NCI-H510A treated with DMSO at 0.1 percent for 48 hours (cell line): ENCODE data around the gene GUCY1A2.

Experiments
- DNase-seq: peaks from one replicate; lab custom pipeline; 2025; lab: John Stamatoyannopoulos, UW

The GUCY1A2 gene

DNA sequence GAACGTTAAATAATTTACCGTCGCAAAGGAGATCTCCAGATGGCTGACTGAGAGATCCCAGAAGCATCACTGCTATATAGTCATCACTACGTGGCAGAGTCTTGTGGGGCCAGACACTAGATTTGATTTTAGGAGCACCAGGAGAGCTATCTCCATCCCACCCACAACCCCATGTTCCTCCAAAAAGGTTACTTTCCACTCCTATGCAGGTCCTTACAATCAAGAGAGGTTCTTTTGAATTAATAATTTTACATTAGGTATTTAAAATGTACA lies 19.4 kb downstream of the GUCY1A2 start:
- DNase-seq, result no peak

DNA sequence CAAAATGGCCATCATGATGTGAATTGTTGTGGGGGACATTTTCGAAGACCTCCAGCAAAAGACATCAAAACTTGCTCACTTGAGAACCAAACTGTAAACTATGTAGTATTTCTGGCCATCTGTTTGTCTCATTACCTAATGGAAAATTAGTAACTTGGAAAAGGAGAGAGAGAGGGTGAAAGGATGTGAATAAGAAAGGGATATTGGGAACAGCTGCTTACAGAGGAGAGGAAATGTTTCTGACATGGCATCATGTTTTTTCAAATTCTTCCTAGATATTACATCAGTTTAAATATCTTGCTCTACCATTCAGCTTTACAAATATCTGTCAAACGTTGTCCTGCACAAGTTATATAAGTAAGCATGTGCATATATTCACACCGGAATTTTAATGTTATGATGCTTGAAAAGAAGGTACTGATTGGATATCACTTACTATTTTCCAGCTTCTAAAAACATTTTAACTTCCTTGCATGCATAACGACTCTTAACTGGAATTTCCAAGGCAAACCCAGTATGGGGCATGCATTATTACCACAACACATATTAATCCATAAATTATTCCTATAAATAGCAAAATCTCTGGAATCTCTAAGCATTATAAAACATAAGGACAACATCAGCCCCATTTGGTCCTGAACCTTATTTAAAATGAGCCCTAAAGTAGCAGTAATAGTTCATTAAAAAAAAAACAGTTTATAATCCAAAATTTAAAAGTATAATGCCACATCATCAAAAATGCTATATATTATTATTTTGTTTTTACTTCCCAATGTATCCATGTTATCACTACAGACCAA lies 20.0 kb downstream of the GUCY1A2 start:
- no peak for DNase-seq

DNA sequence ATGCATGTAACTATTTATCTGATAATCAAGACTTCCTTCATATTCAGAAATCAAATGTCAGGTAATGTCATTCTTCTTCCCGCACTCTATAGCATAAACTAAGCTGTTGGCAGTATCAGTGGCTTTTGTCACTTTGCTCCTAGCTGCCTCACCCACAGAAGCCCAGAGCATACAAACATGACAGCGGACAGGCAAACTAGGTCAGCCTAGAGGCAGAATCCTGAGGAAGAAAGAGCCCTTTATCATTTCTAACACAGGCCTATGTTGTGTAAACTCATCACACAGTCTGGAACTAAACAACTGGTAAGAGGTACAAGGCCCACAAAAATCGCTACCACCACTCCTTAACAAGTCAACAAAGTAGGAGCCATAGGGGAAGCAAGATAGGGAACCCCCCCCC lies 21.0 kb downstream of the GUCY1A2 start:
- DNase-seq, result no peak

DNA sequence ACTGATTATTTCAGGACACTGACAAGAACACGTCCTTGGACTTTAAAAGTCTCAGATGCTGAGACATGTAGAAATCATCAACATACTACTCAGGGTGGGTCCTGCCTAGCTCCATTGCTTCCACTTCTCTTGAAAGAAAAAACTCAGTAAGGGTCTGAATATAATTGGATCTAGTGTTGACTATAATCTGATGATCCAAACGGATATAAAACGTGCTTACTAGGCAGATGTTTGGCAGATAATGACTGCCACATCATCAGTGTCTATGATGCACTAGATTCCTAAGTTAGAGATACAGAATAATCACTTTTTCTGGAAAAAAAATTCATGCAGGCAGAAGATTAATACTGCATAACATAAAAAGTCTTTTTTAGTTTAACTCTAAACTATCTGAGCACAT lies 21.6 kb downstream of the GUCY1A2 start:
- no peak for DNase-seq

DNA sequence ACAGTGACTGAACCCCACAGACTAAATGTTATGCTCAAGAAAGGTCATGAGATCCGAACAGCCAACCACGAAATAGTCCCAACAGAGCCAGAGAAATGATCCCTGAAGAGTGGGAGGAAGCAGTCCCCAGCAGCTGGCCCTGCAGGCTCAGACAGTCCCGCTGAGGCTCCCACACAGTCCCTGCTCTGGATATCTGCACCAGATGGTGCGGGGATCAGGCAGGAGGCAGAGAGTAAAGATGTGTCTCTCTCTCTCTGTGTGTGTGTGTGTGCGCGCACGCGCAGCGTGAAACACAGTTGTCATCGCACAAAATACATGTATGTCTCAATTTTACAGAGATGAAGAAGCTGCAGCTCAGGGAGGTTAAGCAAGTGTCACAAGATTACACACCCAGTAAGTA lies 27.9 kb downstream of the GUCY1A2 start:
- DNase-seq, result no peak

DNA sequence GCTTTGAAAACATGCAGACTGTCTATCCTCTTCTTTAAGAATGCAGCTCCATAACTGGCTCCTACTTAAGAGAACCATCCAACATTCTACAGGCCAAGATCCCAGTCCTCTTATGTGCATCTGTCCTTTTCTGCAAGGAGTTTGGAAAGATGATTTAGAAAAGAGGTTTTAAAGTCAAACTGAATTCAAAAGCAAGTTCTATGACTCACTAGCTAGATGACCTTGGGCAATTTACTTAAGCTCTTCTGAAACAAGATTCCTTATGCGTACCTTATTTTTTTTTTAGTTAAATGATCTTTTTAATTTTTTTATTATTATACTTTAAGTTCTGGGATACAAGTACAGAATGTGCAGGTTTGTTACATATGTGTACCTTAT lies 29.2 kb downstream of the GUCY1A2 start:
- no peak for DNase-seq

DNA sequence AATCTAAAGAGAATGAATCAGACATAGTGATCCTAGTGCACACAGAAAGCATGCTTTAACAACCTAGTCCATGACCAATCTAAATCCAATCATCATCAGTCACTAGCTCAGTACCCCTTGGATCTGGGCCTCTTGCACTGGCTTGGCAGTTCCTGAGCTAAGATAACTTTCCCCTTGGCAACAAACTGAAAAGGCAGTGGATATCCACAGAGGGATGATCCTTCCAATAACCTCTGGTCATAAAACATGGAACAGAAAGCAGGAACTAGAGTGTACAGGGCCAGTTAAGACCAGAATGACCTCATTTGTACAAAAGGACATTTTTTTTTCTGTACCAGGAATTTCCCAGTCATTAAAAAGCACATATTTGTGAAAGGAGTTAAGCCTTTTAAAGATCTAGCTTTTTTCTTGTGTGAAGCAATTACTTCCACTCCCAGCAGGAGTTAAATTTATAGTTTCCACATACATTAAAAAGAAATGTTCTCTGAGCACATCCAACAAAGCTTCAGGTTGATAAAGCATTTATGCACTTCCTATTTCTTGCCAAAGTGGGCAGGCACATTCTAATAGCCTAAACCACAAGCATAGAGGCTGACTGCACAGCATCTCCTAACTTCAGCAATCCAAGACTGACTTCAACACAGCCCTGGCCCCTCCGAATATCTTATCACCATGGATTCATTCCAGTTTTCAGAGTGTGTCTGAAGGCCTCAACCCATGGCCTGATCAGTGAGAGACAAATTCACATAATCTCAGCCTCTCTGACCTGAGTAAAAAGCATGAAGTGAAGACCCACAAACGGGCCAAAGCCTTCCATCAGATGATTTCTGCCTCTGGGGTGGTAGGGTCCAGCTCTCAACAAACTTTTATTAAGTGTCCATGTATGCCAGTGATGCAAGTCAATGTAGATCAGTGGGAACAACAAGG lies 29.9 kb downstream of the GUCY1A2 start:
- no peak for DNase-seq

DNA sequence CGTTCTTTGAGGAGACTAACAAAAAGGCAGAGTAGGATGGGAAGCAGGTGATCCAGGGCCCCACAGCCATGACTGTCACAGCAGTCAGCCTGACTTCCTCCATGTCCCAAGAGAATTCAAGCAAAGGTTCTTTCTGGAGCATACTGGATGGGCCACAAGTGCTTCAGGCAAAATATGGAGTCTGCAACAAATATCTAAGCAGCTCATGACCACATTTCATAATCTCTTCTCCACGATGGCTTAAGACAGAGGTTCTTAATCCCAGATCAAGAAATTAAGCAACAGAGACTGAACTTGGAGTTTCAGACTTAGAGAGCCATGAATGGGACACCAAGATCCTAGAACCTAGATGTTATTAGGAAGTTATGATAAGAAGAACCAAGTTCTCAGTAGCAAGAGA lies 31.6 kb downstream of the GUCY1A2 start:
- no peak for DNase-seq

DNA sequence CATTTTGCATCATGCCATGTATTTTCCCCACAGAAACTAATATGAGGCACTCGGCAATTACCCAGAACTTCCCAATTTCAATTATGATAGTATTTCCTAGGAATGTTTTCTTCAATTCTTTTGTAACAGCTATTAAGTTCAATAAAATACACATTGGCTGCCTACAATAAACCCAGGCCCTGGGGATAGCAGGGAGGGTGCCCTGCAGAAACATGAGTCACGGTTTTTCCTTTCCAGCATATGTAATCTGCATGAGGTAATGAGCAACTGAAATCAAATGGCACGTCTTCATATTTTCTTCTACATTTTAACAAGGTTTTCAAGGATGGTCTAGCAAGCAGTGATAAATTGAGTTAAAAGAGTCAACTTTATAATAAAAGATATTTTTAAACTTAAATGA lies 32.0 kb downstream of the GUCY1A2 start:
- DNase-seq, result no peak

DNA sequence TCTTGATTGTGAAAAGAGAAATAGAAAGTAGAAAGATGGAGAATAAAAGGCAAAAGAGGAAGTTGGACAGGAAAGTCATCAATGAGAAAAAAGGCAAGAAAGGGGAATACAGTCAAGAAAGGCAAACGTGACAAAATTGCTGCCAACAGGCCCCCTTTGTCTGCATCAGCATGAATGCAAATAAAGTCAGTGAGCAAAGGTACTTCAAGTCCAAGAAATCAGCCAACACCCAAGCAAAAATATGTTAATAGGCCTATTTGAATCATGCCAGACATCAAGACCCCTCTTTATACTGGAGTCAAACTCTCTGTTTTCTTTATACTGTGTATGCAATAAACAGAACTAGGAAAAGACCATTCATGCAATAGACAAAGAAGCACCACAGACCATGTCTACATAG lies 34.3 kb downstream of the GUCY1A2 start:
- no peak for DNase-seq

DNA sequence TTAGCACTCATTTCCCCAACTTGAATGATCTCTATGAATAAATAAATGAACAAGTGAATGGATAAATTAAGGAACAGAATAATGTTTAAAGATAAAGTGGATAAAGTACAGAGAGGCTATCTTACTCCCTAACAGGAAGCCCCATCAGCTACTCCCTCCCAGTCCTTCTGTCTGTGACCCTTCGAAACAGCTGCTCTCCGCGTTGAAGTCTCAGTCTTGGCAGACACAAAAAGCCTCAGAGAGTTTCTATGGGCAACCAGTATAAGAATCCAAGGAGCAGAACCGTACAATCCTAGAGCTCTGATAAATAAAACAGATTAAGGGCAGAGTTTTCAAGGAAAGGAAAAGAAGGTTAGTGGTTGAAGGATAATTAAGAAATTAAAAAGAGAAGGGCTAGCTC lies 35.0 kb downstream of the GUCY1A2 start:
- DNase-seq, result no peak

DNA sequence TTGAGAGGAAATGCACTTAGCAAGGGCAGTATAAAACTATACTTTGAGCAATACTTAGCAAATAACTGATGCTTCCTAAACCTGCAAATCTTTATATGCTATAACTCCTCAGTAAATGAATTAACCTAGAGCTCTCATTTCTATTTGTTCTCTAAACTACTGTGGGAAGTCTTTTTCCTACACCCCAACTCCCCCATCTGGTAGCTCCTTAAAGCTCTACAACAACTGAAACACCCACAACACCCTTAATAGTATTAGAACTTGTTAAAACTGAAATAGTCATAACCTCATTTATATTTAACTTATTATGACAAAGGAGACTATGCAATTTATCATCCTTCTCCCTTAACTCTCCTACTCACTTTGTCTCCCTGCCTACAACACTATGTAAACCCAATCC lies 43.4 kb downstream of the GUCY1A2 start:
- no peak for DNase-seq

DNA sequence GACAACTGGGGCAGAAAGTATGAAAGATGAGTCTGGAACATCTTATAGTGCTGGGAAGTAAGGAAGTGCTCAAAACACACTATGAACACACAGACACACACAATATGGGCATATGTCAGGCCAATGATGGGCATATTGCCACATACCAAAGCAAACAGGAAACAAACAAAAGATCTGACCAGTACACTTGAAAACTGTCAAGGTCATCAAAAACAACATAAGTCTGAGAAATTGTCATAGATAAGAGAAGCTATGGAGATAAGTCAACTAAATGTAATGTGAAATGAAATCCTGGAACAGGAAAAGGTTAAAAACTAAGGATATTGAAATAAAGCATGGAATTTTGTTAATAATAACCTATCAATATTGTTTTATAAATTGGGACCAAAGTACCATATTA lies 46.4 kb downstream of the GUCY1A2 start:
- DNase-seq, result no peak

DNA sequence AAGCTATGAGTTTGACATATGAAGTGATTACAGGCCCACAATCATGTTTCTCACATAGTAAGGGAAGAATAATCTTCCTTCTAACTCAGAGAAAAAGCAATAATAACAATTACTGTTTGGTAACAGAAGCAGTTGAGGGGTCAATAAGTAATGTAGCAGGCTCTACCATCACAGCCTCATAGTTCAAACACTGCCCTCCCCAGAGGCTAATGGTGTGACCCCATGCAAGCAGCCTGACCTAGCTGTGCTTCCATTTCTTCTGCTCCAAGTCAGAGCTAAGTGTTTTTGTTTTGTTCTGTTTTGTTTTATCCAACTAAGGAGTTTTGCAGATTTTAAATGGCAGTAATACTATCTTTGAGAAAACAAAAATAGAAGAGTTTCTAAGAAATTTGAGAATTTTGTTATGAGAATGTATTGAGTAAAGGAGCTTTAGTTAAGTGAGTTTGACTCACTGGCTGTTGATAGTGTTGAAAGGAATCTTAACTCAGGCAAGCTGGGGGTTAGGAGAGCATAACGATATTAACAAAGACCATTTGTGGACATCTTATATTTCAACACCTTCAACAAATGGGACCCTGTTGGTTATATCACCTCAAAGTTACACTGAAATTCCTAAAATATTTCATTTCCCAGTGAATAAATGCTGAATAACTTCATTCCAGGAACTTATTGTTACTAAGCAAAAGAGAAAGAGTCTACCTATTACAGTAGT lies 48.5 kb downstream of the GUCY1A2 start:
- DNase-seq, result no peak

DNA sequence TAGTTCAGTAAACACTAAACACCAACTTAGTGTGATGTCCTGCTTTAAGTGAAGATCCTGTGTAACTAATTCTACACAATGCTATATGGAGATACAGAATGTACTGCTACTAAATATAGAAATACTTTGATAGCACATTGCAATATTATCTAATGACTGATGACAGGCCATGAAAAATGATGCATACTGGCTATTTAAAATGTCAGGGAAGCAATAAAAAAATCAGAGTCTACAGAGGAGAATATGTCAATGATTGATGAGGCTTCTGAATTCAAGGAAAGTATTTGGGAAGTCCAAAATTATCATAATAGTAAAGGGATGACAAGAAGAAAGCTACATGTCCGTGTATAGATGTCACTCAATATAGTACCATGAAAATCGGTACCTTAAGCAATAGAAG lies 55.3 kb downstream of the GUCY1A2 start:
- no peak for DNase-seq

DNA sequence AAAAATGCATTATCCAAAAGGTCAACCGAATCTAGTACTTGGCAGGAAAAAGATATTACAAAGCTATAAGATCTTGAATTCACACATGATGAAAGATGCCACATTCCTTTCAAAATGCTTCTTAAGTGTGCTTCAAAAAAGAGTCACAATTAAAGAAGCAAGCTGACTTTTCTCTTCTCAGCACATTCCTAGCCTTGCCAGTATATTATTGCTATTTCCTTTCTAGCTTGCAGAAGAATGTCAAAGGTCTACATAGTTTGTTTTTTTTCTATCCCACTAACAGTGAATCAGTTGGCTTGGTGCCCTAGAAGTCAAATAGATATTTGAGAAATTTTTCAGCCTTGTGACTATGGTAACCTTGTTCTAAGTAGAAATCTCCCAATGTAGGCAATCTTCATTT lies 56.8 kb downstream of the GUCY1A2 start:
- DNase-seq, result no peak

DNA sequence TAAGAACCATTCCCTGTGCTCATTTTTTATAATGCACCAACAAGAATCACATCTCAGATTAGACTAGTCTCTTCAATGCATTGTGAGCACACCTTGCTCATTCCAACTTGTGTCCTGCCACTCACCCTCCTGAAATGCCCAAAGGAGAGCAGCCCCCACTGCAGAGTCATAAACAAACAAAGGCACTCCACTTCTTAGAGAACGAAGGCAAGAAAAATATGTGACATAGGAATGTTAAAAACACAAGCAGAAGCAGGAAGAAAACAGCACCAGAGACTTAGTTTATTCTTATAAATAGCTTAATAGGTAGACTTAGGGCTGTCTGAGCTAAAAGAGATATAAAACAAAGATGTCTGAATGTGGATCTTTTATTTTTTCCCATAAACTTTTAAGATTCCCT lies 57.2 kb downstream of the GUCY1A2 start:
- DNase-seq, result no peak

DNA sequence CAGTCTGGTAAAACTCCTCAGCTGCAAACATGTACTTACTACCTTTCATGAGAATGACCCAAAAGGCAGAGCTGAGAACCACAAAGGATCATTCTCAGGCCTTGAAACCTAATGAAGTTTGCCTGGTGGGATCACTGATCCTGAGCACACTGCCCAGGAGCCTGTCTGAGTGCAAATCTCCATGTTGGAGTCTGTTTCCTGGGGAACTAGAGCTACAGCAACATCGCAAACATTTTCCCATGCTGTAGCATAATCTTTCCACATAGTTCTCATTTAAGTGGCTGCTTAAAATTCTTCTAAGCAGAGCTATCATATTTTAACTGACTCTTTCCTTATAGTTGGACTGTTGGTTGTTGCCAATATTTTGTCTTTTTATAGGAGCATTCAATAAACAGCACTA lies 58.5 kb downstream of the GUCY1A2 start:
- no peak for DNase-seq

DNA sequence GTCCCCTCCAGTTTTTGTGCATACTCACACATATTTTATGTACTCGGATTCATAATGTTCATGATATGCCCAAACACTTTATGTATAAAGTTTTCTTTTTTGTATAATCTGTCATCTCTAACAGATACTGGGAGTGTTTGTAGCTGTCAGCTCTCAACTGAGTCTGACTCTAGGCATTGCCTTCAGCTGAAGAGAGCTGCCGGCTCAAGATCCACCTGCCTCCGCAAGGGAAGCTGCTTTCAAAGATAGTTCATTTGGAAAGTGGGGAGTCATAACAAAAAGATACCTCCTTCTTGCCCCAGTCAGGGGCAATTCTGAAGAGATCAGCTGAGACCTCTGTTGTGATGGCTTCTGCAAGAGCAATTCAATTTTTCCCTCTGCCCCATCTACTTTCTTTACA lies 58.9 kb downstream of the GUCY1A2 start:
- no peak for DNase-seq

DNA sequence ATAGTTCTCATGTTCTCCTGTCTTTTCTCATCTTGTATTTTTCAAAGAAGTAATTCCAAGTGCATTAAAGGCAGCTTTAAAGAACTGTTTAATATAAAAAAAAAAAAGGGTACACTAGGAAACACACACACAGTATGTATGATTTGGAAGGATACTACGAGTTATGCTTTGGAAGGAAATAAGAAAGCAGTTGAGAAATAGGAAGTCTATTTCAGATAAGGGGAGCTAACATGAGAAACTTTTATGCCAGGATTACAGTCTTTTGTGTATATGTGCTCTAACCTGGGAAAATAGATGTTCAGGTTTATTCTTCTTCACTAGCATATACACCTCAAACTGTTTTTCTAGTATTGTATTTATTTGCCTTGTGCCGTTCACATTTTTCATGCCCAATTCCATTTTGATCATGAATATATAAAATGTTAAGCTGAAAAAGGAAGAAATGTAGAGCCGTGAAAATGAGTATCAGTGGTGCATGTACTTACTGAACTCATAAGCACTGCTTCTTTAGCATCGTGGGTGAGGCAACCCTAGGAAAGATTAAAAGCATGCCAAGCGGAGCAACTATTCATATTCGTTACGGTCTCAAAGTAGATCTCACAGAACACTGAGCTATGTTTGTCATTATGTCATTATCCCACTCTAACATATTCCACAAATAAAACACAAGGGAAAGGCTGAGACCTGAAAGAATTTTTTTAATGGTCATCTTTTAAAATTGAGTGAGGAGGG lies 59.6 kb downstream of the GUCY1A2 start:
- no peak for DNase-seq

DNA sequence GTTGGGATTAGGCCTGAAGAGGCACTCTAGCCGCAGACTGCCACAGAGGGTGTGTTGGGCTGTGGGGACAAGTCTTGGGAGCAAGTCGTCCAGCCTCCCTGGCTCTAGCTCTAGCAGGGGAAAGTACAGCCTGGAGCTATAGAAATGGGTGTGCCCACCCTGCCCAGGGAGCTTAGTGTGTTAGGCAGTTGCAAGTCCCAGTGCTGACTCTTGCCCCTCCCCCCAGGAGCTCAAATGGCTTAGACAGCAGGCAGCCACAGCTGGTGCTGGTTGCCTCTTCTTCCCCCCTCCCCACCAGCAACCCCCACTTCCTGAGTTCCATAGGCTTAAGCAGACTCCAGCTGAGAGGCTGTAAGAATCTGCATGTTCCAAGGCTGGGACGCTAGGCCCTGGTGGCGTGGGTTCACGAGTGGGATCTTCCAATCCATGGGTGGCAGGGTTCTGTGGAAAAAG lies 61.2 kb downstream of the GUCY1A2 start:
- DNase-seq, result no peak

DNA sequence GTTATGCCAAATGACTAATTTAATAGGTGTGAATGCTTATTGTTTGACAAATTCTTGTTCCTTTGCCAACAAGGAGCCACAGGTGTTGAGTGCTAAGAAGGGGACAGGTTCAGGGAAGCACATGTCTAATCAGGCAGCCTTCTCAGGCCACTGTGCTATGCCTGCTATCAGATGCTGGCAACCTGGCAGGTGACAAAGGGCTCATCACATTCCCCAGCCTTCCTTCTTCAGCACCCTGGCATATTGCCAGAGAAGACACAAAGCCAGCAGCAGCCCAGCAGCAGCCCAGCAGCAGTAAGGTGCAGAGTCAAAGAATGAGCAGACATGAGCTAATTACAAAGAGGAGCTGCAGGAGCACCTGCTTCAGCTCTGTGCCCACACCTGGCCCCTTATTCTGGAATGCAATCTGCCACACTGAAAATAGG lies 68.2 kb downstream of the GUCY1A2 start:
- peak; percentile 89 for DNase-seq
